Measurements from ENCODE around the gene C17orf107.

The C17orf107 gene

DNA sequence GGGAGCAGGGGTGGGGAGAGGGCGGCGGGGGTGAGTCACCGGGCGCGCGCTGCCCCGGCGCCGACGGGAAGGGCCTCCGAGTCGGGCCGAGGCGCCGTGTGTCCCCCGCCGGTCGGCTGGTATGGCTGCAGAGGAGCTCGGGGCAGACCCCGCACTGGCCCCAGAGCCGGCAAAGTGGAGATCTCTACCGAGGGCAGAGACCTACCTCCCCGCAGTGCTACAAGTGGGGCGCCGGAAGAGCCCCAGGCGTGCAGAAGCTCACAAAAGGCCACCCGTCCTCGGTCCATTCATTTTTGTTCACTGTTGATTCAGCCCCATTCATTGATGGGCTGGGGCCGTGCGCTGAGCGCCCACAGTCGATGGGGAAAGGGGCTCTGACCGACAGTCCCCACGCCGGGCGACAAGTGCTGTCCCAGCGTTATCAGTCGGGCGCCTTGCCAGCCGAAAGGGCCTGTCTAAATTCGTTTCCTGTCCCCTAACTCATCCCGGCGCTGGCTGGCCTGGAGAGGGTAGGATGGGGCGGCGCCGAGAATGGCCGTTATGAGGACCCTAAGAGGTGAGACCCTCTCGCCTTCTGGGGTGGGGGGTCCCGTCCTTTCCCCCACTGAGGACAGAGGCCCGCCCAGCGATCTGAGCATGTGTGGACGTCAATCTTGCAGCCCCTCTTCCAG lies 50.9 kb downstream of the C17orf107 start:
- no peak for DNase-seq (ENCODE audit: low read depth)

DNA sequence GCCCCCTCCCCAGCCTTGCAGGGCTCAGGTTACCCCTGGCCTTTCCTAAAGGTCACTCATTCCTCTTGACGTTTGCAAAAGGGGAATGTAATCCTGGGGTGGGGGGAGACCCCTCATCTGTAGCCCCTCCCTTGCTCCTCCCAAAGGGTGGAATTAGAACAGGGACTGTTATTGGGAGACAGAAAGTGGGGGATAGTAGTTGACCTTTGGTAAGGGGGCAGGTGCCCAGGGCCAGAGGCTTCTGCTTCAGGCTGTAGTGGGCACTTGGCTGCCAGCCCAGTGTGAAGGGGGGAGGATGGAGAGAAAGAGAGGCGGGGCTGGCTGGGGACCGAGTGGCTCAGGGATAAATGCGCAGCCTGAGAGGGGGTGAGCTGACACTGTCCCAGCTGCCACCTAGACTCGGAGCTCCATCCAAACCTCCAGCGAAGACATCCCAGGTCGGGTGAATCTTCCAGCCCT lies 51.4 kb downstream of the C17orf107 start, which contains the start of gene ENO3:
Gene ENO3, plus strand, starts transcription at position 374 of the 459 bp plus-strand sequence. CDS start 711 bp downstream, outside the sequence.
- no peak for DNase-seq (ENCODE audit: low read depth)

DNA sequence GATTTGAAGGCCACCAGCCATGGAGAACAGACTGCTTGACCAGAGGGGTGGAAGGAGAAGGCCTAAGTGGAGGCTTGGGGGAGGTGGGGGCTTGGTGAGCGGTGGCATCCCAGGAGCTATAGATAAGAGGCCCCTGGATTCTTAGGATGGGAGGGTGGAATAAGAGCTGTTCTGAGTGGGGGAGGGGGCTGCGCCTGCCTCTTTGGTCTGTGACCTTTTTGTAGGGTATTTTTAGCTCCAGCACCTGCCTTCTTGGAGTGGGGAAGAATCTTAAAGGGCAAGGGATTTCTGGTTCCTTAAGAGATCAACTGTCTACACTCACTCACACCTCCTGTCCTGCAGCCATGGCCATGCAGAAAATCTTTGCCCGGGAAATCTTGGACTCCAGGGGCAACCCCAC lies 52.1 kb downstream of the C17orf107 start:
- no peak for DNase-seq (ENCODE audit: low read depth)
